AG04449 (cell line): ENCODE measurements around the gene EVX1.
A peak's percentile ranks its signal among the peaks of the same experiment; 100 is the strongest.

Source experiments
- CTCF ChIA-PET: fragments of 350-600 bp; formaldehyde crosslinking; extraction: SDS; loops from one replicate; lab custom pipeline; 2021; ENCODE audit warnings: antibody characterized with exemption; lab: Yijun Ruan, JAX
- POLR2A ChIA-PET: fragments of 400-600, 350-600 bp; formaldehyde crosslinking; extraction: SDS; loops from one replicate; lab custom pipeline; 2020; ENCODE audit warnings: antibody characterized with exemption, inconsistent platforms; lab: Yijun Ruan, JAX
- DNase-seq: peaks from one replicate; pipeline ENCODE4 v3.0.0-alpha.2; 2010; ENCODE audit warnings: low read depth, low spot score
- H3K4me3 ChIP-seq: 2 replicates; pipeline ENCODE4 v1.5.1; 2011; ENCODE audit warnings: low read depth, mild to moderate bottlenecking, control low read depth, low read length
- CTCF ChIP-seq: IDR thresholded peaks from one replicate; pipeline ENCODE4 v1.5.1; 2011; ENCODE audit warnings: mild to moderate bottlenecking, moderate library complexity, low read length, control low read depth, inconsistent platforms; ENCODE audit not compliant: insufficient read depth; ENCODE audit errors: missing control alignments

Gene EVX1

DNA sequence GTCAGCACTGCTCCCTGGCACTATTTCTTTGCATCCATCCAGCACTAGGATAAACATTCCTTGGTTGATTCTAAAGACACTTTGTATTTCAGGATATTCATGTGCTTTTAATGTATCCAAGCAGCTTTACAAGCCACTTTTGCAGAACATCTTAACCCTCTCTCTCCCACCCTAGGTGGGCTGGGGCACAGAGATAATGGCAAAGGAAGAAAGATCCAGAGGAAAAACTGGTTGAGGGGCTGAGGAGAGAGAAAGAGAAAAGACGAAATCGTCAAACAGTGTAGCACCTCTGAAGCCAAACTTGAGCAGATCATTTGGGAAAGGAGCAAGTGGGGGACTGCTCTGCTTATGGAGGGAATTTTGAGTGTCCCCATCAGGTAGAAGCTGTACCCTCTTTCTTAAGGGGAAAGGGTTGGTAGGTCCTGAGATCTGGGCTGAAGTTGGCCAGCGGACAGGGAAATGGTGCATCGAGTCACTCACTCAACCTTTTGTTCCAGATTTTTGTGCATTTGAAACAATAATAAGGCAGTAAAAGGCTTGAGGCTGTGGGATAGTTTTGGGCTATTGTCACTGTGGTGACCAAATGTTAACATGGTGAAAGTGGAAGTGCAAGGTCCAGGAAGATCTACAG, 38.5 kb upstream of the EVX1 start:
- no peak overlapping the region for H3K4me3 ChIP-seq
- POLR2A ChIA-PET = no interaction called here
- no peak for TF ChIP-seq CTCF
- CTCF ChIA-PET = interaction anchor here (0.9 to 1.8 kb wide), 7 partner anchors 8 to 816 kb away, joined by 3 to 6 read pairs (median 4); partner anchors contain the start of gene HOXA11
- no peak for DNase-seq

GRCh38 chr7:27204851-27205322, 37.7 kb upstream of the EVX1 start:
- DNase-seq = no peak
- ChIA-PET POLR2A (no interaction called here), CTCF (interaction anchor here (0.9 to 8.4 kb wide), 7 partner anchors 9 to 815 kb away, joined by 3 to 83 read pairs (median 4); no protein-coding TSS in a partner anchor)
- no peak for TF ChIP-seq CTCF
- H3K4me3 ChIP-seq = peak overlapping the region; percentile 36

DNA sequence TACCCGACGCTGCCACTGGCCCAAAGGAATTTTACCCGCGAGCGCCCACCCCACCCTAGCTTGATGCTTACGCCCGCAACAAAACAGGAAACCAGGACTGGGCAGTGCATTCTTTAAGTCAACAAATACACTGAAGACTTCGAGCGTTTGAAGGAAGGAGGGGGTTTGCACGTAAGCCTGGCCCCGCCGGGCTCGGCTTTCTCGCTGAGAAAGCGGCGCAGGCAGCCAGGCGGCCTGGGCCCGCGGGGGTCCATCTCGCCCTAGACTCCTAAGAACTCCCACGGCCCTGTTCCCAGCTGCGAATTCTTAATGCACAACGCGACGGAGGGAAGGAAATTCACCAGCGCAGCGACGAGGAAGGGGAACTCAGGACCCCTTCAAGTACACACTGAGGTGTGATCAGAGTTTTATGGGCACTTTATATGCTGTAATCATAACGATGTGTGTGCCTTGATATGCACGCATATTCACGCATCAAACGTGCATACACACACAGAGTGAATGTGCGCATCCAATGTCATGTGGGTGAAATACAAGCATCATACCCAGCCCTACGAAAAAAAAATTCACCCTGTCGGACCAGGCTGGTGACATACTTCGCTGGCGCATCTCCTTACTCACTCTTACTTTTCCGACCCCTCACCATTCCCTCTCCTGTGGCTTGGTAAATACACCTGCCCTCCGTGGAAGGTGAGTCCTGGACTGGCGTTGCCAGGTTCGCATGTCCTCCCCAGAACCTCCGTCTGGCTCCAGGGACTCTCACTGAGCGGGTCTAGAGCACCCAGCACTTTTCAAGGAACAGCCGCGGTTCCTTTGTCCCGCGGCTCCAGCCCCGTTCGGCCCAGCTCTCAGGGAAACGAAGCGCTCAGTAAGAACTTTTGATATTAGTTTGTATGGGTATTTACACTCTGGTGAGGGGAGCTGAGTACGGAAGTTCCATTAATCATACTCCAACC, 37.0 kb upstream of the EVX1 start:
- CTCF ChIA-PET = interaction anchor here (0.9 to 8.4 kb wide), 7 partner anchors 9 to 814 kb away, joined by 3 to 83 read pairs (median 5); no protein-coding TSS in a partner anchor
- DNase-seq = no peak
- POLR2A ChIA-PET = no interaction called here
- TF ChIP-seq CTCF = no peak
- peak overlapping the region; percentile 36 for H3K4me3 ChIP-seq

DNA sequence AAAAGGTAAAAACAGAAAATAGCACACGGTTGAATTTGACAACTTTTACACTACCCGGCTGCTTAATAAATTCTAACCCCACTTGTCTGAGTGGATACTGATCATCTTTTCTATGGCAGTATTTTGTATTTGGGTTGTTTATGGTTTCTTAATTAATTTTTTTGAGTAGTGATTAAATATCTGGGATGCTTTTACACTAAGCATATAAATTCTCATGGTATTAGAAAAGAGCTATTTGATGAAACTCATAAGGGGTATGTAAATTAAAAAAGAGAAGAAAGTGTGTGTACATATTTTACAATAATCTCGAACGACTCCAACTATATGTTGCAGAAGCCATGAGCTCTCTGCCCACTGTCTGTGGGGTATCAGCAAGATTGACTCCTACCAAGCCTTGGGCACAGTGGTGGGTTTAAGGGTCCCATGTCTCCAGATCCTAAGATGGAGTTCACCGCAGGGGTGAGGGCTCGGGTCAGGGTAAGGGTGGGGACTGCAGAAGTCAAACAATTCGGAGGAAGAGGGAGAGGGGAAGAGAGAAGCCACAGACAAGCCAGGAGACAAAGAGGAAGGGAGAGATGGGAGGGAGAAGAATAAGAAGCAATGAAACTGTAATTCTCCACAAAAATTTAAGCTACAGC, 35.1 kb upstream of the EVX1 start:
- CTCF ChIA-PET = interaction anchor here (1.4 to 8.4 kb wide), 5 partner anchors 9 to 567 kb away, joined by 4 to 83 read pairs (median 8); no protein-coding TSS in a partner anchor
- DNase-seq = no peak
- POLR2A ChIA-PET = no interaction called here
- H3K4me3 ChIP-seq = no peak overlapping the region
- no peak for TF ChIP-seq CTCF

GRCh38 chr7:27208998-27209397, 33.6 kb upstream of the EVX1 start:
- POLR2A ChIA-PET = no interaction called here
- CTCF ChIA-PET = interaction anchor here (1.0 to 8.4 kb wide), 10 partner anchors 9 to 887 kb away, joined by 3 to 83 read pairs (median 6); partner anchors contain the start of gene HOXA13
- H3K4me3 ChIP-seq = no peak overlapping the region
- no peak for TF ChIP-seq CTCF
- DNase-seq = no peak
